GM18526 (cell line): ENCODE measurements around the gene MSH2.

ENCODE experiments used
- POLR2A ChIP-seq: IDR thresholded peaks from 3 replicates; pipeline ENCODE4 v1.6.1; 2011; ENCODE audit not compliant: insufficient read length; ENCODE audit errors: extremely low read depth

Gene MSH2

GRCh38 chr2:47519147-47519537 is 116.2 kb downstream of the MSH2 start:
- no peak for TF ChIP-seq POLR2A

GRCh38 chr2:47519604-47520301 is 116.8 kb downstream of the MSH2 start:
- TF ChIP-seq POLR2A = no peak

GRCh38 chr2:47520302-47520630 is 117.3 kb downstream of the MSH2 start:
- TF ChIP-seq POLR2A = no peak

- TF ChIP-seq POLR2A = peak; percentile 24
These were observed 118.1 kb downstream of the MSH2 start for GRCh38 chr2:47520825-47521665.

- no peak for TF ChIP-seq POLR2A
These were observed 118.8 kb downstream of the MSH2 start for GRCh38 chr2:47521666-47522285.

- TF ChIP-seq POLR2A = no peak
These were observed 122.2 kb downstream of the MSH2 start for GRCh38 chr2:47525167-47525566.

- no peak for TF ChIP-seq POLR2A
These were observed 125.5 kb downstream of the MSH2 start for GRCh38 chr2:47528455-47528854.

- no peak for TF ChIP-seq POLR2A
These were observed 125.9 kb downstream of the MSH2 start for GRCh38 chr2:47528874-47529273.

GRCh38 chr2:47530105-47530760 is 127.3 kb downstream of the MSH2 start:
- no peak for TF ChIP-seq POLR2A

- TF ChIP-seq POLR2A = no peak
These were observed 128.6 kb downstream of the MSH2 start for GRCh38 chr2:47531378-47532042.
